Astrocyte (in vitro differentiated cells and primary cell): ENCODE measurements around the gene TEX29.

Experiments used
- CTCF ChIP-seq: IDR thresholded peaks from 2 replicates; pipeline ENCODE4 v1.5.1; 2011; ENCODE audit warnings: low read depth, mild to moderate bottlenecking, inconsistent platforms, low read length, moderate library complexity; ENCODE audit not compliant: insufficient read depth
- EZH2 ChIP-seq: IDR thresholded peaks from 2 replicates; pipeline ENCODE4 v1.6.1; 2012; ENCODE audit warnings: mild to moderate bottlenecking, low read length, inconsistent platforms; ENCODE audit not compliant: insufficient read depth

- TF ChIP-seq CTCF (no peak), EZH2 (no peak)
These were observed 60.0 kb downstream of the TEX29 start for GRCh38 chr13:111380431-111380830.
